ENCODE data around the gene DNAJB12.
"Not testable (repeated sequence)": the region's sequence is repeated elsewhere in the genome, so short reads cannot be mapped to it uniquely, and the experiment has no call there.

DNAJB12 gene

DNA sequence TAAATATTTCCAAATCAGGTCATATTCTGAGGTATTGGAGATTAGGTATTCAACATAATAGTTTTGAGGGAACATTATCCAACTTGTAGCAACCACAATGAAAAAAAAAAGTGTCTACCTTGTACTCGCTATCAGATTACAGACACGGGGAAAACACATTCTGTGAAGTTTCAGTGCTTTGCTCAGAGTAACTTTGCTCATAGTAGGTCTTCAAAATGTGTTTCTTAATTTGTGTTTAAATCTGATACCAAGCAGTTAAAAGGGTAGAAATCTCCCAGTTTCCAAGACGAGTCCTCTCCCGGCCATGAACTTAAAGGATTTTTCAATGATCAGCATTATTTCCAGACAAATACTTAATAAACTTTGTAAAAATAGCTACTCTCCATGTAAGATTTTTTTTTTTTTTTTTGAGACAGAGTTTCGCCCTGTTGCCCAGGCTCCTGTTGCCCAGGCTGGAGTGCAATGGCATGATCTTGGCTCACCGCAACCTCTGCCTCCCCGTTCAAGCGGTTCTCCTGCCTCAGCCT is 41.8 kb downstream of the DNAJB12 start:
- Histone ChIP-seq H3K27me3 (ENCODE audit: control insufficient read depth, insufficient read depth, low read length) (no peaks in the 10 kb centered on the region), H3K9me3 (ENCODE audit: control insufficient read depth, insufficient read depth, low read length) (no peaks in the 10 kb centered on the region), H3K4me1 (ENCODE audit: control insufficient read depth, insufficient read depth, low read length) (peaks cover 18% of the 10 kb centered on the region; the same call in 1 of the 2 replicates), H3K36me3 (ENCODE audit: control insufficient read depth, insufficient read depth, low read length) (no peaks in the 10 kb centered on the region), H3K9ac (ENCODE audit: low read depth, low read length) (no peak overlapping the region), H3K4me3 (ENCODE audit: low read depth, low read length) (no peak overlapping the region), H3K27ac (ENCODE audit: low read depth, low read length) (no peak overlapping the region)

DNA sequence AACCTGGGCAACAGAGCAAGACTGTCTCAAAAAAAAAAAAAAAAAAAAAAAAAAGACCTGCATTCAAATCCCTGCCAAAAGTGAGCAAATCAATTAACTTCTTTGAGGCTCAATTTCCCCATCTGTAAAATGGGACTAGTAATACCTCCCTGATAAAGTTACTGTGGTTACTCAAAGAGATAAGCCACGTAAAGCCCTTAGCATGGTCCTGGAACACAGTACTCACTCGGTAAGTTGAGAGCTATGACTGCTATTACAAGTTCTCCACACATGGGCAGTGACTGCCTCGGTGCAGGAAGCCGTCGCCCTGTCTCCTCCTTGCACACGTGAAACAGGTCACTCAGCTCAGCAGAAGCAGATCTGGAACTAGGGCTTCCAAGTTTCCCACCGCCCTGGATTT is 43.1 kb downstream of the DNAJB12 start:
- H3K4me3 ChIP-seq (ENCODE audit: low read depth, low read length) = no peak overlapping the region
- H3K27ac ChIP-seq (ENCODE audit: low read depth, low read length) = no peak overlapping the region
- H3K36me3 ChIP-seq (ENCODE audit: control insufficient read depth, insufficient read depth, low read length) = no peaks in the 10 kb centered on the region
- H3K9ac ChIP-seq (ENCODE audit: low read depth, low read length) = no peak overlapping the region
- H3K9me3 ChIP-seq (ENCODE audit: control insufficient read depth, insufficient read depth, low read length) = no peaks in the 10 kb centered on the region
- no peaks in the 10 kb centered on the region for H3K27me3 ChIP-seq (ENCODE audit: control insufficient read depth, insufficient read depth, low read length)
- H3K4me1 ChIP-seq (ENCODE audit: control insufficient read depth, insufficient read depth, low read length) = peaks cover 18% of the 10 kb centered on the region; the same call in 1 of the 2 replicates

DNA sequence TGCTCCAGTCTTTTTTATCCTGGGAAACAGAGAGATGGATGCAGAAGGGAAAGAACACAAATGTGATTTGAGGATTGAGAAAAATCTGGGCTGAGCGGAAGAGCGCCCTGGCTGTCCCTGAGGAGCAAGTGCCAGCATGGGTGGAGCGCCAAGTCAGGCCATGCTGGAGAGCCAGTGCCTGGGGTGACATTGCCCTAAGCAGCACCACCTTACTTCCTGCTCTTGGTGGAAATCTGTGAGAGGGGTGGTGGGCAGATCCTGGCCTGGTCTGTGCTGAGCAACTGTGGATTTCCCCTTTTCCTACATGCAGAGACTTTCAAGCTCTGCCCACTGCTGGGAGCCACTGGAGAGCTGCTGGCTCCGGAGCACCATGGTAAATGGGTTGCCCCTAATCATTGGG is 44.1 kb downstream of the DNAJB12 start:
- H3K9me3 ChIP-seq (ENCODE audit: control insufficient read depth, insufficient read depth, low read length) = no peaks in the 10 kb centered on the region
- H3K27ac ChIP-seq (ENCODE audit: low read depth, low read length) = no peak overlapping the region
- no peaks in the 10 kb centered on the region for H3K27me3 ChIP-seq (ENCODE audit: control insufficient read depth, insufficient read depth, low read length)
- H3K36me3 ChIP-seq (ENCODE audit: control insufficient read depth, insufficient read depth, low read length) = no peaks in the 10 kb centered on the region
- H3K4me1 ChIP-seq (ENCODE audit: control insufficient read depth, insufficient read depth, low read length) = peaks cover 17% of the 10 kb centered on the region; the same call in 1 of the 2 replicates
- no peak overlapping the region for H3K4me3 ChIP-seq (ENCODE audit: low read depth, low read length)
- no peak overlapping the region for H3K9ac ChIP-seq (ENCODE audit: low read depth, low read length)

DNA sequence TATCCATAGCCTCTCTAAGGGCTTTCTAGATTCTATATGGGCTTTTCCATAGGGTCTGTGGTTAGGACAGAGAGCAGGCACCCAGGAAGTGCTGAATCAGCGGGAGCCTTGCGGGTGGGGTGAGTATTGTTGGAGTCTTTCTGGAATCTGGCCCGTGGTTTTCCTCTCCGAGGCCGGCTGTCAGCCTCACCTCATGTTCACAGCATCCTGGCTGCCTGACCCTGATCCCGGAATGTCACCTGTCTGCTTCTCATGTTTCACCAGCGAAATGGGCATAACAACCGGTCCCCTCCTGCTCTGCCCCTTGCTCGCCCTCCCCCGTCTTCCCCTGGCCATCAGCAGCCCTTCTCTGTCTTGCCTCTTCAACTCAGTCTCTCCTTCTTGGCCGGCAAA is 44.5 kb downstream of the DNAJB12 start:
- Histone ChIP-seq H3K9ac (ENCODE audit: low read depth, low read length) (no peak overlapping the region), H3K27me3 (ENCODE audit: control insufficient read depth, insufficient read depth, low read length) (no peaks in the 10 kb centered on the region), H3K27ac (ENCODE audit: low read depth, low read length) (no peak overlapping the region), H3K9me3 (ENCODE audit: control insufficient read depth, insufficient read depth, low read length) (no peaks in the 10 kb centered on the region), H3K4me3 (ENCODE audit: low read depth, low read length) (no peak overlapping the region), H3K36me3 (ENCODE audit: control insufficient read depth, insufficient read depth, low read length) (no peaks in the 10 kb centered on the region), H3K4me1 (ENCODE audit: control insufficient read depth, insufficient read depth, low read length) (peaks cover 13% of the 10 kb centered on the region; the same call in 1 of the 2 replicates)

GRCh38 chr10:72309290-72310240 is 45.2 kb downstream of the DNAJB12 start:
- no peak overlapping the region for H3K9ac ChIP-seq (ENCODE audit: low read depth, low read length)
- H3K4me1 ChIP-seq (ENCODE audit: control insufficient read depth, insufficient read depth, low read length) = peaks cover 8% of the 10 kb centered on the region; the same call in 1 of the 2 replicates
- H3K27me3 ChIP-seq (ENCODE audit: control insufficient read depth, insufficient read depth, low read length) = no peaks in the 10 kb centered on the region
- H3K36me3 ChIP-seq (ENCODE audit: control insufficient read depth, insufficient read depth, low read length) = no peaks in the 10 kb centered on the region
- H3K27ac ChIP-seq (ENCODE audit: low read depth, low read length) = no peak overlapping the region
- H3K9me3 ChIP-seq (ENCODE audit: control insufficient read depth, insufficient read depth, low read length) = no peaks in the 10 kb centered on the region
- no peak overlapping the region for H3K4me3 ChIP-seq (ENCODE audit: low read depth, low read length)

DNA sequence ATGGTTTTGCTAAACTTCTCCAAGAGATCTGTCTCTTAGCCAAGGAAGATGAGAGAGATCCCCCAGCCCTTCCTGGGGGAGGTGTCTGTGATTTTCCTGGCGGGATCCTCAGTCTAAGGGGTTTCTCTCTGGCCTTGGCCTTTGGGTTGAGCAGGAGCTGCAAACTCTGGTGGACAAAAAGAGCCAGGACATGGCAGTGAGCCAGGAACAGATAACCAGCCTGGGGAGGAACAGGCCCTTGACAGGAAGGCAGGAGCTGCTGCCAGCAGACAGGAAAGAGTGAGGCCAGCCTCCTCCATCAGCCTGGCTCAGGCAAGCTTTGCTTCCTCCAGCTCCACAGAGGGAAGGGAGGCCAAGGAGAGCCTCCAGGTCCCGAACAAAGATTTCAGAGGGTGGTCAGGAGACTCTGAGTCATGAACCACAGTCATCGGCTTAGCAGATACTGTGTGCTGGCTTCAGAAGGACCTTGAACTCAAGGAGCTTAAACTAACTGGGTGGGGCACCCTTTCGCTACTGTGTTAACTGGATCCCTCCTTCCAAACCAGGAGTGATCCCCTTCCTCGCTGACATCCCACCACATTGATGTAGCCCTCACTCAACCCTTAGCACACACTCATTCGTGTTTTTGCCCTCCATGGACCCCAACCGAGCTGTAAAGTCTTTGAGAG is 46.3 kb downstream of the DNAJB12 start:
- peaks cover 8% of the 10 kb centered on the region; the same call in 1 of the 2 replicates for H3K4me1 ChIP-seq (ENCODE audit: control insufficient read depth, insufficient read depth, low read length)

GRCh38 chr10:72307711-72308110 is 47.0 kb downstream of the DNAJB12 start:
- not testable (repeated sequence) for H3K9me3 ChIP-seq (ENCODE audit: control insufficient read depth, insufficient read depth, low read length); H3K4me3 ChIP-seq (ENCODE audit: low read depth, low read length); H3K36me3 ChIP-seq (ENCODE audit: control insufficient read depth, insufficient read depth, low read length); H3K9ac ChIP-seq (ENCODE audit: low read depth, low read length); H3K27me3 ChIP-seq (ENCODE audit: control insufficient read depth, insufficient read depth, low read length); H3K4me1 ChIP-seq (ENCODE audit: control insufficient read depth, insufficient read depth, low read length); H3K27ac ChIP-seq (ENCODE audit: low read depth, low read length)

More for the DNA sequence above, 46.3 kb downstream of the DNAJB12 start:
- no peaks in the 10 kb centered on the region for H3K36me3 ChIP-seq (ENCODE audit: control insufficient read depth, insufficient read depth, low read length)
- no peak overlapping the region for H3K4me3 ChIP-seq (ENCODE audit: low read depth, low read length)
- no peaks in the 10 kb centered on the region for H3K27me3 ChIP-seq (ENCODE audit: control insufficient read depth, insufficient read depth, low read length)
- H3K27ac ChIP-seq (ENCODE audit: low read depth, low read length) = no peak overlapping the region
- no peak overlapping the region for H3K9ac ChIP-seq (ENCODE audit: low read depth, low read length)
- no peaks in the 10 kb centered on the region for H3K9me3 ChIP-seq (ENCODE audit: control insufficient read depth, insufficient read depth, low read length)

DNA sequence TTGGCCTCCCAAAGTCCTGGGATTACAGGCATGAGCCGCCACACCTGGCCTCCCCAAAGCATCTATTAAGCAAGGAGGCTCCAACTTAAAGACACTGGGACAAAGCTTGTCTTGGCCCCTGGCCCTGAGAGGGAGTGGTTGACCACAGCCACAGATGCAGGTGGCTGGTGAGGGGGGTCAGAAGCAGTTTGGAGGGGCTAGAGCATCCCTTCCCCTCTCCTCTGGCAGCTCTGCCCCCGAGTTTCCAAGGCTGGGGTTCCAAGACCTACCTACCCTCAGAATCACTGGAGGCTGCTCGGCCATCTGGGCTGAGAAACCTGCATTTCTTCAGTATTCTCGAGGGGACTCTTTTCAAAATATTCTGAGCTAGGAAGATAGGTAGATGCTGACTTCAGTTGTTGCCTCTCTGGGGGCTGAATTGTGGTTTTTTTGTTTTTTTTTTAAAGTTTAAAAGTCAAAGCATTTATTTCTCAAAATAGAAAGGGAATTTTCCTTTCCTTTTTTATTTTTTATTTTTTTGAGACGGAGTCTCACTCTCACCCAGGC is 48.4 kb downstream of the DNAJB12 start:
- Histone ChIP-seq H3K36me3 (ENCODE audit: control insufficient read depth, insufficient read depth, low read length) (no peaks in the 10 kb centered on the region), H3K4me3 (ENCODE audit: low read depth, low read length) (no peak overlapping the region), H3K9ac (ENCODE audit: low read depth, low read length) (no peak overlapping the region), H3K9me3 (ENCODE audit: control insufficient read depth, insufficient read depth, low read length) (no peaks in the 10 kb centered on the region), H3K27ac (ENCODE audit: low read depth, low read length) (no peak overlapping the region), H3K27me3 (ENCODE audit: control insufficient read depth, insufficient read depth, low read length) (no peaks in the 10 kb centered on the region), H3K4me1 (ENCODE audit: control insufficient read depth, insufficient read depth, low read length) (peaks cover 8% of the 10 kb centered on the region; the same call in 1 of the 2 replicates)

- H3K9me3 ChIP-seq (ENCODE audit: control insufficient read depth, insufficient read depth, low read length) = no peaks in the 10 kb centered on the region
- H3K4me1 ChIP-seq (ENCODE audit: control insufficient read depth, insufficient read depth, low read length) = no peaks in the 10 kb centered on the region
- H3K27me3 ChIP-seq (ENCODE audit: control insufficient read depth, insufficient read depth, low read length) = no peaks in the 10 kb centered on the region
- H3K9ac ChIP-seq (ENCODE audit: low read depth, low read length) = no peak overlapping the region
- H3K4me3 ChIP-seq (ENCODE audit: low read depth, low read length) = no peak overlapping the region
- H3K27ac ChIP-seq (ENCODE audit: low read depth, low read length) = no peak overlapping the region
- no peaks in the 10 kb centered on the region for H3K36me3 ChIP-seq (ENCODE audit: control insufficient read depth, insufficient read depth, low read length)
Observed at GRCh38 chr10:72303424-72304128, 51.1 kb downstream of the DNAJB12 start.

All from HUES48 (cell line).